NCI-H2081 treated with DMSO at 0.1 percent for 48 hours (cell line): Measurements from ENCODE around the gene GOT1.

Experiments
- DNase-seq: peaks from one replicate; lab custom pipeline; 2025; lab: John Stamatoyannopoulos, UW

GOT1 gene

GRCh38 chr10:99358101-99358500 lies 72.3 kb downstream of the GOT1 start:
- DNase-seq, result no peak

- no peak for DNase-seq
These were observed 72.7 kb downstream of the GOT1 start for GRCh38 chr10:99357691-99358090.

GRCh38 chr10:99353182-99353581 lies 77.2 kb downstream of the GOT1 start:
- no peak for DNase-seq

GRCh38 chr10:99347672-99348071 lies 82.8 kb downstream of the GOT1 start:
- no peak for DNase-seq
